Pancreas (tissue), 10 donors: Measurements from ENCODE around the gene RNF38. TPM values are rescaled to one million over a fixed set of nuclear protein-coding genes. Genes with fewer than 3 reads are reported as not detected.
"Not testable (repeated sequence)": the region's sequence is repeated elsewhere in the genome, so short reads cannot be mapped to it uniquely, and the experiment has no call there.

Experiments used
- ATAC-seq, 4 donors: fragments of 200-7000 bp; cut with Tn5 transposase; one replicate each; pipeline versions ENCODE4 v1.8.0 to v1.9.1; 2020; ENCODE audit warnings: mild to moderate bottlenecking in 4 of 4, moderate library complexity in 4 of 4
- DNase-seq, 6 donors: peaks; one replicate each; pipeline ENCODE4 v3.0.0-alpha.2; 2020
- FAIRE-seq: peaks from 2 replicates; lab custom pipeline; 2012; peaks lifted over from hg19 to GRCh38; lab: Jason Lieb, UNC
- H3K27ac ChIP-seq, 4 donors: fragments of 200-600 bp; sonication (generic); 1 replicate in 3 of 4; 2 replicates in 1 of 4; pipeline versions ENCODE4 v1.5.0 to v1.8.0; 2020
- H3K27me3 ChIP-seq, 4 donors: fragments of 200-600 bp; one replicate each; pipeline ENCODE4 v1.8.0; 2021
- H3K36me3 ChIP-seq, 3 donors: fragments of 200-600 bp; sonication (generic) in 1 of 3; one replicate each; pipeline versions ENCODE4 v1.5.0 to v1.8.0; 2020 to 2021
- H3K4me1 ChIP-seq, 3 donors: fragments of 200-600 bp; one replicate each; pipeline ENCODE4 v1.8.0; 2021
- H3K4me3 ChIP-seq, 4 donors: fragments of 200-600 bp; sonication (generic) in 2 of 4; one replicate each; pipeline versions ENCODE4 v1.5.0 to v1.8.0; 2020 to 2021
- H3K9me3 ChIP-seq, 4 donors: fragments of 200-600 bp; one replicate each; pipeline ENCODE4 v1.8.0; 2021
- WGBS, 2 donors: extraction: QIAGEN DNeasy Blood & Tissue Kit; methylation state at CpG; one replicate each; pipeline ENCODE4 v1.1.7; 2013; 5-methylcytosine and 5-hydroxymethylcytosine counted together
- intact Hi-C, 3 donors: fragments of 100-400 bp; cut with DNase I; formaldehyde crosslinking; loops; one replicate each; pipeline versions ENCODE4 v1.11.1 to v1.14.2; 2022
- polyA plus RNA-seq, 2 donors: library from polyadenylated mRNA; stranded (reverse); fragments of 200-250 nt; gene quantifications; one replicate each; pipeline ENCODE4 v1.2.3, GENCODE V29; 2013
- total RNA-seq, 6 donors: library from RNA; stranded (reverse); fragmentation: NEBNext Ultra II Directional in 4 of 6; extraction: Animal tissue kit (Norgen Biotek cat#: 25700) in 4 of 6; gene quantifications; one replicate each; pipeline versions ENCODE4 v1.2.1 to v1.2.4, GENCODE V29; 2021 to 2023
- TF ChIP-seq, protein P1 (sequence below), 4 donors: fragments of 200-600 bp; sonication (generic) in 3 of 4; IDR thresholded peaks; one replicate each; pipeline versions ENCODE4 v1.5.0 to v1.8.0; 2021; ENCODE audit warnings: antibody characterized with exemption in 4 of 4
- donor health status: healthy with polysubstance abuse.
- donor health status: DM: no; HTN: no; CAD: no; lungs with moderate emphysema.
- donor health status: DM: no; HTN: no; CAD: no.
- donor health status: control.
- donor health status: control.
- donor health status: Bipolar disorder and iron deficiency.
- donor health status: DM: yes; HTN: yes; CAD: no.
- donor health status: DM: no; HTN: no; CAD: no.
- donor health status: DM: no; HTN: no; CAD: no.
- donor health status: DM: yes; HTN: yes; CAD: no.

RNF38 gene
- total and polyA plus RNA-seq, 8 donors, result 4.4 to 39.4 (median 17.8) TPM

- no peak for ATAC-seq
- no peak for DNase-seq
- intact Hi-C loops, result no loop called here
- H3K27me3 ChIP-seq, result no peaks in the 10 kb centered on the region
- no peaks in the 10 kb centered on the region for H3K36me3 ChIP-seq
- H3K4me3 ChIP-seq, result no peak overlapping the region
- 63 to 70% methylated on average over 3 of the region's 3 CpGs for WGBS, 2 donors
- TF ChIP-seq, protein P1, sequence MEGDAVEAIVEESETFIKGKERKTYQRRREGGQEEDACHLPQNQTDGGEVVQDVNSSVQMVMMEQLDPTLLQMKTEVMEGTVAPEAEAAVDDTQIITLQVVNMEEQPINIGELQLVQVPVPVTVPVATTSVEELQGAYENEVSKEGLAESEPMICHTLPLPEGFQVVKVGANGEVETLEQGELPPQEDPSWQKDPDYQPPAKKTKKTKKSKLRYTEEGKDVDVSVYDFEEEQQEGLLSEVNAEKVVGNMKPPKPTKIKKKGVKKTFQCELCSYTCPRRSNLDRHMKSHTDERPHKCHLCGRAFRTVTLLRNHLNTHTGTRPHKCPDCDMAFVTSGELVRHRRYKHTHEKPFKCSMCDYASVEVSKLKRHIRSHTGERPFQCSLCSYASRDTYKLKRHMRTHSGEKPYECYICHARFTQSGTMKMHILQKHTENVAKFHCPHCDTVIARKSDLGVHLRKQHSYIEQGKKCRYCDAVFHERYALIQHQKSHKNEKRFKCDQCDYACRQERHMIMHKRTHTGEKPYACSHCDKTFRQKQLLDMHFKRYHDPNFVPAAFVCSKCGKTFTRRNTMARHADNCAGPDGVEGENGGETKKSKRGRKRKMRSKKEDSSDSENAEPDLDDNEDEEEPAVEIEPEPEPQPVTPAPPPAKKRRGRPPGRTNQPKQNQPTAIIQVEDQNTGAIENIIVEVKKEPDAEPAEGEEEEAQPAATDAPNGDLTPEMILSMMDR (IDR thresholded peaks at IDR 0.05), result no peak
- no peaks in the 10 kb centered on the region for H3K9me3 ChIP-seq
- no peak for FAIRE-seq
- no peaks in the 10 kb centered on the region for H3K4me1 ChIP-seq
- no peak overlapping the region for H3K27ac ChIP-seq
These were observed 101.5 kb downstream of the RNF38 start for GRCh38 chr9:36298566-36298965.

DNA sequence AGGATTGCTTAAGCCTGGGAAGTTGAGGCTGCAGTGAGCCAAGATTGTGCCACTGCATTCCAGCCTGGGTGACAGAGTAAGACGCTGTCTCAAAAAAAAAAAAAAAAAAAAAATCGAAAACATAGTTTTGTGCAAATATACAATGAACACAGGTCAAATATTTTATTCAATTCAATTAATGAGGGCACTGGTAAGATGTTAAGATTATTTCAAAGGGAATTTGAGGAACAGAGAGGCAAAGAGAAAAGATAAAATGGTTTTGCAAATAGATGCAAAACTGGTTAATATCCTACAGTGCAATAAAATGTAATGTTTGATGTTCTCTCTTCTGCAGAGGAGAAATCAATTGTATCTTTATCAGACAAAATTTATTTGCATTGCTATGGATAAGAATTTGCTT is 102.3 kb downstream of the RNF38 start:
- TF ChIP-seq, protein P1 (IDR thresholded peaks at IDR 0.05), result no peak
- H3K4me1 ChIP-seq, result no peaks in the 10 kb centered on the region
- DNase-seq, result no peak
- no peaks in the 10 kb centered on the region for H3K36me3 ChIP-seq
- H3K27ac ChIP-seq, result no peak overlapping the region
- intact Hi-C loops, result no loop called here
- no peak overlapping the region for H3K4me3 ChIP-seq
- H3K9me3 ChIP-seq, result no peaks in the 10 kb centered on the region
- no peaks in the 10 kb centered on the region for H3K27me3 ChIP-seq
- no peak for ATAC-seq
- FAIRE-seq, result no peak
- WGBS, 2 donors, result 68 to 81% methylated on average over 2 of the region's 2 CpGs

DNA sequence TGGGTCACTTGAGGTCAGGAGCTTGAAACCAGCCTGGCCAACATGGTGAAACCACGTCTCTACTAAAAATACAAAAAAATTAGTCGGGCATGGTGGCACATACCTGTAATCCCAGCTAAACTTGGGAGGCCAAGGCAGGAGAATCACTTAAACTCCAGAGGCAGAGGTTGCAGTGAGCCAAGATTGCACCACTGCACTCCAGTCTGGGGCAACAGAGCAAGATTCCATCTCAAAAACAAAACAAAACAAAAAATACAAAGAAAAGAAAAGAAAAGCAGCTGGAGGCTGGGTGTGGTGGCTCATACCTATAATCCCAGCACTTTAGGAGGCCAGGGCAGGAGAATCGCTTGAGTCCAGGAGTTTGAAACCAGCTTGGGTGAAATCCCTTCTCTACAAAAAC is 105.1 kb downstream of the RNF38 start:
- H3K27ac ChIP-seq, H3K36me3 ChIP-seq, H3K9me3 ChIP-seq, FAIRE-seq, DNase-seq, H3K4me1 ChIP-seq, H3K27me3 ChIP-seq, intact Hi-C loops, ATAC-seq, H3K4me3 ChIP-seq: not testable (repeated sequence)
- 89 to 93% methylated on average over 3 of the region's 3 CpGs for WGBS, 2 donors

- no peak overlapping the region for H3K4me3 ChIP-seq
- H3K36me3 ChIP-seq, result no peaks in the 10 kb centered on the region
- ATAC-seq (no peak), FAIRE-seq (no peak), DNase-seq (no peak)
- no peaks in the 10 kb centered on the region for H3K4me1 ChIP-seq
- no peak overlapping the region for H3K27ac ChIP-seq
- no peaks in the 10 kb centered on the region for H3K27me3 ChIP-seq
- 84 to 88% methylated on average over 5 of the region's 5 CpGs for WGBS, 2 donors
- H3K9me3 ChIP-seq, result no peaks in the 10 kb centered on the region
- intact Hi-C loops, result no loop called here
- TF ChIP-seq, protein P1 (IDR thresholded peaks at IDR 0.05), result no peak
These were observed 106.2 kb downstream of the RNF38 start for GRCh38 chr9:36293918-36294317.

DNA sequence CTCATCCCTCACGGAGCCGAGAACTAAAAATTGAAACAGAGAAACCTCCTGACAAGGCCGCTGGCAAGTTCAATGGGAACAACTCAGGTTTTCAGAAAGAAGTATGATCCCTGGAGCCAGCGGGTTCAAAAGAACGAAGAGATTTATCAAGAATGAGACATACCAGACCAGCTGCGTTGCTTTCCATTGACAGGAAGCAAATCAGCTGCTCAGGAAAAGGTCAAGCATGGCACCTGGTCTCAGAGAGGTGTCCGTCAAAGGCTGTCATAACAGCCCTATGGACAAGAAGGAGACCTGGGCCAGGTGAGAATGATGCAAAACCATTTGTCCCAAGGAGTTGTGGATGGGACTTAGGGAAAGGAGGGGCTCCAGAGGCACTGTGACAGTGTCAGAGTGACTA is 106.9 kb downstream of the RNF38 start:
- intact Hi-C loops, result no loop called here
- no peak overlapping the region for H3K4me3 ChIP-seq
- H3K27me3 ChIP-seq, result no peaks in the 10 kb centered on the region
- H3K4me1 ChIP-seq, result no peaks in the 10 kb centered on the region
- H3K36me3 ChIP-seq, result no peaks in the 10 kb centered on the region
- ATAC-seq (no peak), FAIRE-seq (no peak), DNase-seq (no peak)
- H3K27ac ChIP-seq, result no peak overlapping the region
- H3K9me3 ChIP-seq, result no peaks in the 10 kb centered on the region
- WGBS, 2 donors, result 93 to 94% methylated on average over 7 of the region's 7 CpGs
- TF ChIP-seq, protein P1 (IDR thresholded peaks at IDR 0.05), result no peak
